Stomach (tissue), 9 donors: ENCODE data around the gene ZNF576. TPM values are rescaled to one million over a fixed set of nuclear protein-coding genes. Genes with fewer than 3 reads are reported as not detected.
"Not testable (repeated sequence)": the region's sequence is repeated elsewhere in the genome, so short reads cannot be mapped to it uniquely, and the experiment has no call there.

Experiments
- DNase-seq, 2 donors: peaks; one replicate each; pipeline versions ENCODE4 v3.0.0 to v3.0.0-alpha.2; 2013 to 2019
- H3K27ac ChIP-seq, 5 donors: fragments of 200-600 bp in 4 of 5; sonication (generic) in 4 of 5; one replicate each; pipeline ENCODE4 v1.5.1; 2013 to 2019; ENCODE audit warnings: mild to moderate bottlenecking in 1 of 5, moderate library complexity in 1 of 5
- H3K27me3 ChIP-seq, 3 donors: fragments of 200-600 bp; sonication (generic); one replicate each; pipeline ENCODE4 v1.5.1; 2017 to 2019; ENCODE audit warnings: mixed run types in 1 of 3
- H3K36me3 ChIP-seq, 4 donors: fragments of 200-600 bp; sonication (generic); 1 replicate in 3 of 4; 2 replicates in 1 of 4; pipeline ENCODE4 v1.5.1; 2016 to 2019
- H3K4me1 ChIP-seq, 4 donors: fragments of 200-600 bp; sonication (generic); one replicate each; pipeline ENCODE4 v1.5.1; 2016 to 2019
- H3K4me3 ChIP-seq, 4 donors: fragments of 200-600 bp; sonication (generic) in 3 of 4; one replicate each; pipeline ENCODE4 v1.5.1; 2016 to 2019; ENCODE audit warnings: mild to moderate bottlenecking in 1 of 4
- H3K9me3 ChIP-seq, 4 donors: fragments of 200-600 bp; sonication (generic); one replicate each; pipeline ENCODE4 v1.5.1; 2016 to 2019
- CTCF ChIP-seq, 7 experiments: fragments of 450-650 bp in 4 of 7; fragments of 200-600 bp in 3 of 7; sonication (generic) in 3 of 7; IDR thresholded peaks; one replicate each; pipeline ENCODE4 v1.5.1; 2016 to 2019; ENCODE audit warnings: antibody characterized with exemption in 7 of 7, control low read depth in 2 of 7, mild to moderate bottlenecking in 1 of 7
- POLR2A ChIP-seq, 4 donors: fragments of 450-650 bp; IDR thresholded peaks; one replicate each; pipeline ENCODE4 v1.6.1; 2016; ENCODE audit warnings: antibody characterized with exemption in 4 of 4, control low read depth in 2 of 4, mild to moderate bottlenecking in 1 of 4, moderate library complexity in 1 of 4
- POLR2AphosphoS5 ChIP-seq, 3 donors: sonication (generic); formaldehyde crosslinking; IDR thresholded peaks; one replicate each; pipeline ENCODE4 v1.6.1; 2016; ENCODE audit warnings: antibody characterized with exemption in 3 of 3
- WGBS, 5 donors: extraction: QIAGEN DNeasy Blood & Tissue Kit in 3 of 5; methylation state at CpG; one replicate each; pipeline versions ENCODE4 v1.1.5 to v1.1.7; 2013 to 2018; 5-methylcytosine and 5-hydroxymethylcytosine counted together
- intact Hi-C: fragments of 100-400 bp; cut with DNase I; formaldehyde crosslinking; loops from one replicate; pipeline ENCODE4 v1.15.1; 2023; ENCODE audit warnings: low total_unique reads
- polyA plus RNA-seq, 3 donors: library from polyadenylated mRNA; stranded (reverse); fragments of 200-250 nt; gene quantifications; one replicate each; pipeline ENCODE4 v1.2.3, GENCODE V29; 2013
- total RNA-seq, 5 donors: library from RNA; depleted of rRNA; stranded (reverse); fragments of >200 nt; gene quantifications; one replicate each; pipeline versions ENCODE4 v1.1.0 to v1.2.3, GENCODE V29; 2014 to 2016
- donor health status: healthy with polysubstance abuse.
- donor health status: Bipolar disorder and iron deficiency.
- donor health status: healthy.

ZNF576 gene
- total and polyA plus RNA-seq, 8 donors: 4.2 to 21.6 (median 15.6) TPM; not detected in 1

- Histone ChIP-seq H3K36me3 (peaks cover 18 to 87% (median 72%) of the 10 kb centered on the region in 4 donors), H3K27me3 (no peaks in the 10 kb centered on the region), H3K4me1 (peaks cover 0 to 4% (median 1%) of the 10 kb centered on the region in 4 donors), H3K27ac (no peak overlapping the region), H3K4me3 (no peak overlapping the region), H3K9me3 (no peaks in the 10 kb centered on the region)
- no peak for DNase-seq
- intact Hi-C loops: no loop called here
- TF ChIP-seq CTCF (IDR thresholded peaks at IDR 0.05): no peak
- TF ChIP-seq POLR2A (IDR thresholded peaks at IDR 0.05): no peak
- no peak for TF ChIP-seq POLR2AphosphoS5 (IDR thresholded peaks at IDR 0.05)
- 83 to 100% (median 88%) methylated on average over 2 of the region's 2 CpGs for WGBS, 5 donors
Observed at GRCh38 chr19:43649514-43649913, 53.1 kb downstream of the ZNF576 start.

- H3K27ac ChIP-seq, DNase-seq, H3K4me3 ChIP-seq, H3K4me1 ChIP-seq, H3K27me3 ChIP-seq, H3K9me3 ChIP-seq: not testable (repeated sequence)
- 95 to 98% (median 97%) methylated on average over 7 of the region's 7 CpGs for WGBS, 5 donors
- intact Hi-C loops: loop anchor here (10.0 kb wide), 1 partner anchor 95 kb away; no protein-coding TSS in a partner anchor
- H3K36me3 ChIP-seq: peaks cover 20 to 95% (median 79%) of the 10 kb centered on the region in 4 donors
Observed at GRCh38 chr19:43650276-43650675, 53.9 kb downstream of the ZNF576 start.

Other genes starting within 250 kb of the ZNF576 start
- 10 to 100 TPM in 1 of 5 donors, 1 to 10 TPM in 2, not detected in 2; 2.8 to 11.3 (median 4.5) TPM for gene CD177, start 242.9 kb upstream of the ZNF576 start, total RNA-seq
- gene CD177, start 242.9 kb upstream of the ZNF576 start, polyA plus RNA-seq: 1 to 10 TPM in 1 of 3 donors, under 1 TPM in 1, not detected in 1; 0.25 to 1.1 TPM
- gene TEX101, start 181.7 kb upstream of the ZNF576 start, total RNA-seq: not detected
- under 1 TPM in 1 of 3 donors, not detected in 2; 0.28 TPM for gene TEX101, start 181.7 kb upstream of the ZNF576 start, polyA plus RNA-seq
- under 1 TPM in 3 of 5 donors, not detected in 2; 0.29 to 0.55 (median 0.45) TPM for gene LYPD3, start 131.0 kb upstream of the ZNF576 start, total RNA-seq
- gene LYPD3, start 131.0 kb upstream of the ZNF576 start, polyA plus RNA-seq: 10 to 100 TPM in 1 of 3 donors, 1 to 10 TPM in 1, under 1 TPM in 1; 0.76 to 72.4 (median 2.2) TPM
- gene PHLDB3, start 91.8 kb upstream of the ZNF576 start, total RNA-seq: 10 to 100 TPM in 1 of 5 donors, 1 to 10 TPM in 3, not detected in 1; 2.0 to 55.3 (median 8.5) TPM
- 10 to 100 TPM in 2 of 3 donors, 1 to 10 TPM in 1; 9.5 to 24.9 (median 13.9) TPM for gene PHLDB3, start 91.8 kb upstream of the ZNF576 start, polyA plus RNA-seq
- gene ETHE1, start 69.4 kb upstream of the ZNF576 start, total RNA-seq: 100 to 1,000 TPM in 1 of 5 donors, 10 to 100 TPM in 4; 43.5 to 157 (median 61.1) TPM
- 10 to 100 TPM; 42.6 to 55.5 (median 42.8) TPM for gene ETHE1, start 69.4 kb upstream of the ZNF576 start, polyA plus RNA-seq
- 10 to 100 TPM in 1 of 5 donors, 1 to 10 TPM in 1, not detected in 3; 7.8 to 23.5 TPM for gene ZNF575, start 63.4 kb upstream of the ZNF576 start, total RNA-seq
- gene ZNF575, start 63.4 kb upstream of the ZNF576 start, polyA plus RNA-seq: under 1 TPM; 0.37 to 0.76 (median 0.65) TPM
- 10 to 100 TPM; 10.8 to 42.5 (median 16.8) TPM for gene XRCC1, start 21.1 kb upstream of the ZNF576 start, total RNA-seq
- 10 to 100 TPM; 13.1 to 24.3 (median 18.0) TPM for gene XRCC1, start 21.1 kb upstream of the ZNF576 start, polyA plus RNA-seq
- gene PINLYP, start 20.8 kb upstream of the ZNF576 start, total RNA-seq: 10 to 100 TPM in 1 of 5 donors, 1 to 10 TPM in 2, under 1 TPM in 1, not detected in 1; 0.14 to 18.7 (median 4.3) TPM
- 10 to 100 TPM in 2 of 3 donors, 1 to 10 TPM in 1; 8.0 to 16.8 (median 15.7) TPM for gene PINLYP, start 20.8 kb upstream of the ZNF576 start, polyA plus RNA-seq
- gene IRGQ, start 461 bp upstream of the ZNF576 start, total RNA-seq: 10 to 100 TPM in 4 of 5 donors, 1 to 10 TPM in 1; 5.3 to 57.1 (median 25.3) TPM
- gene IRGQ, start 461 bp upstream of the ZNF576 start, polyA plus RNA-seq: 1 to 10 TPM; 2.0 to 4.9 (median 2.6) TPM
- gene SRRM5, start 15.5 kb downstream of the ZNF576 start, total RNA-seq: not detected
- under 1 TPM in 2 of 3 donors, not detected in 1; 0.45 to 0.50 TPM for gene SRRM5, start 15.5 kb downstream of the ZNF576 start, polyA plus RNA-seq
- gene ZNF428, start 23.0 kb downstream of the ZNF576 start, total RNA-seq: 10 to 100 TPM in 4 of 5 donors, 1 to 10 TPM in 1; 7.8 to 72.7 (median 11.2) TPM
- 10 to 100 TPM; 30.9 to 47.9 (median 42.8) TPM for gene ZNF428, start 23.0 kb downstream of the ZNF576 start, polyA plus RNA-seq
- 1 to 10 TPM in 4 of 5 donors, not detected in 1; 4.9 to 8.6 (median 6.2) TPM for gene CADM4, start 43.3 kb downstream of the ZNF576 start, total RNA-seq
- 10 to 100 TPM in 1 of 3 donors, 1 to 10 TPM in 2; 5.0 to 14.2 (median 8.9) TPM for gene CADM4, start 43.3 kb downstream of the ZNF576 start, polyA plus RNA-seq
- gene PLAUR, start 73.6 kb downstream of the ZNF576 start, total RNA-seq: 10 to 100 TPM in 4 of 5 donors, 1 to 10 TPM in 1; 2.0 to 57.2 (median 26.1) TPM
- gene PLAUR, start 73.6 kb downstream of the ZNF576 start, polyA plus RNA-seq: 10 to 100 TPM in 2 of 3 donors, 1 to 10 TPM in 1; 9.1 to 35.9 (median 31.1) TPM
- gene IRGC, start 119.5 kb downstream of the ZNF576 start, total RNA-seq: not detected
- not detected for gene IRGC, start 119.5 kb downstream of the ZNF576 start, polyA plus RNA-seq
- 10 to 100 TPM in 3 of 5 donors, 1 to 10 TPM in 2; 3.5 to 59.4 (median 11.3) TPM for gene SMG9, start 158.4 kb downstream of the ZNF576 start, total RNA-seq
- 10 to 100 TPM; 11.8 to 27.9 (median 22.1) TPM for gene SMG9, start 158.4 kb downstream of the ZNF576 start, polyA plus RNA-seq
- gene KCNN4, start 184.4 kb downstream of the ZNF576 start, total RNA-seq: 100 to 1,000 TPM in 1 of 5 donors, 10 to 100 TPM in 3, 1 to 10 TPM in 1; 3.1 to 222 (median 32.7) TPM
- gene KCNN4, start 184.4 kb downstream of the ZNF576 start, polyA plus RNA-seq: 10 to 100 TPM in 1 of 3 donors, 1 to 10 TPM in 2; 7.6 to 22.4 (median 8.6) TPM
- gene LYPD5, start 205.9 kb downstream of the ZNF576 start, total RNA-seq: under 1 TPM in 1 of 5 donors, not detected in 4; 0.43 TPM
- 1 to 10 TPM in 2 of 3 donors, under 1 TPM in 1; 0.61 to 3.9 (median 2.6) TPM for gene LYPD5, start 205.9 kb downstream of the ZNF576 start, polyA plus RNA-seq
- 10 to 100 TPM in 2 of 5 donors, 1 to 10 TPM in 2, not detected in 1; 4.2 to 46.6 (median 7.8) TPM for gene ZNF283, start 230.7 kb downstream of the ZNF576 start, total RNA-seq
- gene ZNF283, start 230.7 kb downstream of the ZNF576 start, polyA plus RNA-seq: 1 to 10 TPM in 2 of 3 donors, under 1 TPM in 1; 0.61 to 2.2 (median 1.3) TPM